ENCODE results near the gene BPIFB3.

- TF ChIP-seq PATZ1 (tag by site-specific recombination; IDR thresholded peaks at IDR 0.05) (no peak), ZNF561 (tag by site-specific recombination; IDR thresholded peaks at IDR 0.05; ENCODE audit: borderline replicate concordance) (no peak), ZNF585B (tag by site-specific recombination; IDR thresholded peaks at IDR 0.05) (no peak), PRDM10 (tag by site-specific recombination; IDR thresholded peaks at IDR 0.05) (no peak), CTCF (tag by site-specific recombination; IDR thresholded peaks at IDR 0.05) (no peak), ZNF23 (tag by site-specific recombination; IDR thresholded peaks at IDR 0.05; ENCODE audit: borderline replicate concordance) (no peak), PRDM4 (tag by site-specific recombination; IDR thresholded peaks at IDR 0.05) (no peak), ZNF571 (tag by site-specific recombination; IDR thresholded peaks at IDR 0.05) (no peak), ZNF274 (IDR thresholded peaks at IDR 0.05; ENCODE audit: low read length) (no peak), ZNF274 (tag by site-specific recombination; IDR thresholded peaks at IDR 0.05; ENCODE audit: borderline replicate concordance) (no peak), ZBTB48 (tag by site-specific recombination; IDR thresholded peaks at IDR 0.05) (no peak), ZNF37A (tag by site-specific recombination; IDR thresholded peaks at IDR 0.05) (no peak), ZNF266 (tag by site-specific recombination; IDR thresholded peaks at IDR 0.05; ENCODE audit: low read depth) (no peak), TCF7L2 (IDR thresholded peaks at IDR 0.05; ENCODE audit: borderline replicate concordance, low read depth, low read length) (no peak)
Observed at GRCh38 chr20:33051333-33051732, 2.4 kb upstream of the BPIFB3 start.

Measured in HEK293 (cell line).